GM18951 (cell line): ENCODE results near the gene TRIM44.

Source experiments
- POLR2A ChIP-seq: IDR thresholded peaks from 4 replicates; pipeline ENCODE4 v1.6.1; 2011; ENCODE audit warnings: mild to moderate bottlenecking; ENCODE audit not compliant: insufficient read length, insufficient read depth; ENCODE audit errors: extremely low read depth
- in situ Hi-C: fragments of 300-500 bp; cut with MboI; formaldehyde crosslinking; loops from one replicate; pipeline ENCODE4 v1.12.0; 2022; ENCODE audit warnings: low sequenced_read_pairs, mixed read lengths, inconsistent platforms; ENCODE audit not compliant: unreplicated experiment

The TRIM44 gene

GRCh38 chr11:35723493-35723892, 60.9 kb downstream of the TRIM44 start:
- in situ Hi-C loops = no loop called here
- no peak for TF ChIP-seq POLR2A

- TF ChIP-seq POLR2A = no peak
- in situ Hi-C loops = no loop called here
Measured at GRCh38 chr11:35723913-35724312, 61.3 kb downstream of the TRIM44 start.

GRCh38 chr11:35725885-35726284, 63.3 kb downstream of the TRIM44 start:
- no peak for TF ChIP-seq POLR2A
- in situ Hi-C loops = no loop called here

- TF ChIP-seq POLR2A = no peak
- in situ Hi-C loops = no loop called here
Measured at GRCh38 chr11:35727140-35727539, 64.6 kb downstream of the TRIM44 start.

- in situ Hi-C loops = no loop called here
- TF ChIP-seq POLR2A = no peak
Measured at GRCh38 chr11:35730254-35730653, 67.7 kb downstream of the TRIM44 start.

- TF ChIP-seq POLR2A = no peak
- in situ Hi-C loops = no loop called here
Measured at GRCh38 chr11:35734669-35735410, 72.3 kb downstream of the TRIM44 start.

- no peak for TF ChIP-seq POLR2A
- in situ Hi-C loops = no loop called here
Measured at GRCh38 chr11:35735411-35735810, 72.8 kb downstream of the TRIM44 start.

- no peak for TF ChIP-seq POLR2A
- in situ Hi-C loops = no loop called here
Measured at GRCh38 chr11:35735903-35736302, 73.3 kb downstream of the TRIM44 start.

- TF ChIP-seq POLR2A = no peak
- in situ Hi-C loops = no loop called here
Measured at GRCh38 chr11:35736952-35737351, 74.4 kb downstream of the TRIM44 start.

GRCh38 chr11:35740061-35740799, 77.7 kb downstream of the TRIM44 start:
- in situ Hi-C loops = no loop called here
- TF ChIP-seq POLR2A = no peak

- in situ Hi-C loops = no loop called here
- no peak for TF ChIP-seq POLR2A
Measured at GRCh38 chr11:35742707-35743454, 80.3 kb downstream of the TRIM44 start.

- no peak for TF ChIP-seq POLR2A
- in situ Hi-C loops = no loop called here
Measured at GRCh38 chr11:35746356-35747153, 84.0 kb downstream of the TRIM44 start.

GRCh38 chr11:35747668-35748067, 85.1 kb downstream of the TRIM44 start:
- TF ChIP-seq POLR2A = no peak
- in situ Hi-C loops = no loop called here

- in situ Hi-C loops = no loop called here
- no peak for TF ChIP-seq POLR2A
Measured at GRCh38 chr11:35748644-35749043, 86.1 kb downstream of the TRIM44 start.
